Measurements from ENCODE around the gene DMD.
"Not testable (repeated sequence)": the region's sequence is repeated elsewhere in the genome, so short reads cannot be mapped to it uniquely, and the experiment has no call there.

DMD gene

GRCh38 chrX:33188286-33188685 lies 23.1 kb downstream of the DMD start:
- DNase-seq (ENCODE audit: low spot score): no peak
- no peak overlapping the region for H3K4me3 ChIP-seq
- H3K27ac ChIP-seq: peak overlapping the region in 1 of 2 donors; percentile 19
- no peak for TF ChIP-seq CTCF (IDR thresholded peaks at IDR 0.05)

GRCh38 chrX:33184803-33185202 lies 26.5 kb downstream of the DMD start:
- not testable (repeated sequence) for H3K27ac ChIP-seq; H3K4me3 ChIP-seq; DNase-seq (ENCODE audit: low spot score)

- TF ChIP-seq CTCF (IDR thresholded peaks at IDR 0.05): no peak
- peak; percentile 71 for DNase-seq (ENCODE audit: low spot score)
- H3K4me3 ChIP-seq: no peak overlapping the region
- peak overlapping the region in 1 of 2 donors; percentile 27 for H3K27ac ChIP-seq
Observed at GRCh38 chrX:33183361-33183760, 28.0 kb downstream of the DMD start.

- H3K27ac ChIP-seq: no peak overlapping the region
- no peak overlapping the region for H3K4me3 ChIP-seq
- no peak for DNase-seq (ENCODE audit: low spot score)
- TF ChIP-seq CTCF (IDR thresholded peaks at IDR 0.05): no peak
Observed at GRCh38 chrX:33178690-33179089, 32.7 kb downstream of the DMD start.

GRCh38 chrX:33178218-33178617 lies 33.1 kb downstream of the DMD start:
- TF ChIP-seq CTCF (IDR thresholded peaks at IDR 0.05): no peak
- no peak for DNase-seq (ENCODE audit: low spot score)
- no peak overlapping the region for H3K4me3 ChIP-seq

GRCh38 chrX:33175201-33175600 lies 36.1 kb downstream of the DMD start:
- H3K27ac ChIP-seq: no peak overlapping the region
- no peak for DNase-seq (ENCODE audit: low spot score)
- no peak overlapping the region for H3K4me3 ChIP-seq
- TF ChIP-seq CTCF (IDR thresholded peaks at IDR 0.05): no peak

More at GRCh38 chrX:33178218-33178617, 33.1 kb downstream of the DMD start:
- no peak overlapping the region for H3K27ac ChIP-seq

- Histone ChIP-seq H3K27ac (no peak overlapping the region), H3K4me3 (no peak overlapping the region)
- no peak for TF ChIP-seq CTCF (IDR thresholded peaks at IDR 0.05)
- no peak for DNase-seq (ENCODE audit: low spot score)
Observed at GRCh38 chrX:33171041-33171440, 40.3 kb downstream of the DMD start.

- no peak for DNase-seq (ENCODE audit: low spot score)
- Histone ChIP-seq H3K4me3 (no peak overlapping the region), H3K27ac (no peak overlapping the region)
- TF ChIP-seq CTCF (IDR thresholded peaks at IDR 0.05): no peak
Observed at GRCh38 chrX:33161829-33162228, 49.5 kb downstream of the DMD start.
